Suprapubic skin (tissue), 3 donors: ENCODE measurements around the gene NGLY1.

ENCODE experiments used
- CTCF ChIP-seq, 2 donors: fragments of 200-600 bp in 1 of 2; fragments of 450-650 bp in 1 of 2; sonication (generic) in 1 of 2; IDR thresholded peaks; one replicate each; pipeline ENCODE4 v1.5.1; 2016 to 2019; ENCODE audit warnings: antibody characterized with exemption in 2 of 2, mild to moderate bottlenecking in 1 of 2, moderate library complexity in 1 of 2
- EP300 ChIP-seq: sonication (generic); formaldehyde crosslinking; IDR thresholded peaks from one replicate; pipeline ENCODE4 v1.6.1; 2017; ENCODE audit warnings: antibody characterized with exemption
- POLR2A ChIP-seq, 2 donors: fragments of 450-650 bp; IDR thresholded peaks; one replicate each; pipeline ENCODE4 v1.6.1; 2017; ENCODE audit warnings: antibody characterized with exemption in 2 of 2, mild to moderate bottlenecking in 2 of 2, moderate library complexity in 2 of 2

- TF ChIP-seq POLR2A (IDR thresholded peaks at IDR 0.05) (no peak), CTCF (IDR thresholded peaks at IDR 0.05) (no peak), EP300 (no peak)
Observed at GRCh38 chr3:25690768-25691533, 92.3 kb downstream of the NGLY1 start.
